OCI-LY7 (cell line): Measurements from ENCODE around the gene RNF5. TPM values are rescaled to one million over a fixed set of nuclear protein-coding genes. Genes with fewer than 3 reads are reported as not detected.

Experiments used
- BruUV-seq: library from RNA; stranded (reverse); fragments of 400-500 nt; replicated peaks from 2 replicates; lab custom pipeline; 2021; lab: Mats Ljungman, UMichigan
- CTCF ChIA-PET: fragments of 300-600 bp; sonication (Branson Sonifier 250); formaldehyde crosslinking; loops from one replicate; lab custom pipeline; 2022; ENCODE audit warnings: antibody characterized with exemption; ENCODE audit not compliant: unreplicated experiment; lab: Charles Lee
- POLR2A ChIA-PET: fragments of 300-600 bp; sonication (Branson Sonifier 250); formaldehyde crosslinking; loops from one replicate; lab custom pipeline; 2022; ENCODE audit warnings: antibody characterized with exemption; lab: Charles Lee
- DNase-seq: peaks from one replicate; pipeline ENCODE4 v3.0.0-alpha.2; 2015; ENCODE audit warnings: low spot score
- H2AFZ ChIP-seq: fragments of 200-600 bp; sonication (generic), shearing (Covaris generic); 2 replicates; pipeline ENCODE4 v1.6.1; 2014; ENCODE audit warnings: mild to moderate bottlenecking, antibody characterized with exemption, low read length, moderate library complexity
- H3K27ac ChIP-seq: fragments of 200-600 bp; sonication (generic); 2 replicates; pipeline ENCODE4 v1.5.1; 2014; ENCODE audit warnings: mixed run types, low read depth, mild to moderate bottlenecking, moderate library complexity, low read length, inconsistent platforms; ENCODE audit not compliant: poor library complexity, severe bottlenecking
- H3K36me3 ChIP-seq: fragments of 200-600 bp; sonication (generic); 2 replicates; pipeline ENCODE4 v1.6.1; 2014; ENCODE audit warnings: mild to moderate bottlenecking, antibody characterized with exemption, low read length, moderate library complexity, mixed read lengths; ENCODE audit not compliant: insufficient read depth
- H3K4me1 ChIP-seq: fragments of 200-600 bp; sonication (generic); 2 replicates; pipeline ENCODE4 v1.5.1; 2014; ENCODE audit warnings: mild to moderate bottlenecking, low read length; ENCODE audit not compliant: insufficient read depth, poor library complexity, severe bottlenecking
- H3K4me2 ChIP-seq: fragments of 200-600 bp; sonication (generic); 2 replicates; pipeline ENCODE4 v1.6.1; 2014; ENCODE audit warnings: mild to moderate bottlenecking, low read length
- H3K4me3 ChIP-seq: fragments of 200-600 bp; sonication (generic); 2 replicates; pipeline ENCODE4 v1.5.1; 2014; ENCODE audit warnings: mild to moderate bottlenecking, low read depth, low read length; ENCODE audit not compliant: poor library complexity, severe bottlenecking
- H3K79me2 ChIP-seq: fragments of 200-600 bp; sonication (generic); 2 replicates; pipeline ENCODE4 v1.6.1; 2016; ENCODE audit warnings: low read depth, mild to moderate bottlenecking, low read length, moderate library complexity, mixed read lengths; ENCODE audit not compliant: insufficient read depth
- H3K9me2 ChIP-seq: fragments of 200-600 bp; sonication (generic); 2 replicates; pipeline ENCODE4 v1.6.1; 2016; ENCODE audit warnings: mild to moderate bottlenecking, low read length, mixed read lengths; ENCODE audit not compliant: insufficient read depth
- H3K9me3 ChIP-seq: fragments of 200-600 bp; sonication (generic); 2 replicates; pipeline ENCODE4 v1.6.1; 2014; ENCODE audit warnings: mild to moderate bottlenecking, mixed run types, low read length, mixed read lengths
- H4K20me1 ChIP-seq: fragments of 200-600 bp; sonication (generic); 2 replicates; pipeline ENCODE4 v1.6.1; 2014; ENCODE audit warnings: mild to moderate bottlenecking, antibody characterized with exemption, low read length, moderate library complexity, mixed read lengths; ENCODE audit not compliant: insufficient read depth
- CTCF ChIP-seq: fragments of 200-600 bp; sonication (generic); conservative IDR thresholded peaks from 2 replicates; pipeline ENCODE4 v1.5.1; 2014; ENCODE audit warnings: mild to moderate bottlenecking, antibody characterized with exemption, low read length, moderate library complexity, mixed read lengths
- EZH2phosphoT487 ChIP-seq: fragments of 200-600 bp; sonication (generic); IDR thresholded peaks from 2 replicates; pipeline ENCODE4 v1.6.1; 2018; ENCODE audit warnings: low read depth, borderline replicate concordance, mild to moderate bottlenecking, mixed run types, antibody characterized with exemption, low read length, moderate library complexity, mixed read lengths
- intact Hi-C: fragments of 100-400 bp; cut with micrococcal nuclease; formaldehyde crosslinking; loops from one replicate; pipeline ENCODE4 v1.10.0; 2022; ENCODE audit not compliant: unreplicated experiment
- total RNA-seq, 2 experiments: library from RNA; depleted of rRNA in 1 of 2; stranded (reverse); fragments of >200 nt in 1 of 2; shearing (Covaris generic) in 1 of 2; gene quantifications; 2 replicates each; pipeline ENCODE4 v1.2.3, GENCODE V29; 2014 to 2022

The RNF5 gene
- total RNA-seq, 2 experiments from 2014 or later, result 50.6 to 59.9 TPM

GRCh38 chr6:32133786-32134185 lies 44.4 kb upstream of the RNF5 start:
- CTCF ChIA-PET, result no interaction called here
- H2AFZ ChIP-seq, result no peak overlapping the region
- intact Hi-C loops, result no loop called here

GRCh38 chr6:32137454-32137853 lies 40.8 kb upstream of the RNF5 start:
- Histone ChIP-seq H3K36me3 (no peaks in the 10 kb centered on the region), H3K4me1 (no peaks in the 10 kb centered on the region), H3K79me2 (no peaks in the 10 kb centered on the region), H4K20me1 (no peaks in the 10 kb centered on the region), H3K9me2 (no peaks in the 10 kb centered on the region), H2AFZ (no peak overlapping the region), H3K4me3 (no peak overlapping the region), H3K9me3 (no peaks in the 10 kb centered on the region), H3K27ac (no peak overlapping the region), H3K4me2 (no peak overlapping the region)
- CTCF ChIA-PET, result no interaction called here
- DNase-seq, result no peak
- no TSS peak for BruUV-seq
- intact Hi-C loops, result no loop called here
- POLR2A ChIA-PET, result no interaction called here
- TF ChIP-seq CTCF (no peak), EZH2phosphoT487 (no peak)

More at GRCh38 chr6:32133786-32134185, 44.4 kb upstream of the RNF5 start:
- Histone ChIP-seq H3K4me2 (no peak overlapping the region), H3K9me2 (no peaks in the 10 kb centered on the region), H3K79me2 (peaks cover 11% of the 10 kb centered on the region; the same call in 1 of the 2 replicates), H4K20me1 (no peaks in the 10 kb centered on the region), H3K4me3 (no peak overlapping the region), H3K27ac (no peak overlapping the region), H3K36me3 (no peaks in the 10 kb centered on the region), H3K9me3 (no peaks in the 10 kb centered on the region), H3K4me1 (peaks cover 14% of the 10 kb centered on the region)
- no peak for DNase-seq
- BruUV-seq, result no TSS peak
- POLR2A ChIA-PET, result no interaction called here
- TF ChIP-seq EZH2phosphoT487 (no peak), CTCF (no peak)

GRCh38 chr6:32139590-32139989 lies 38.6 kb upstream of the RNF5 start:
- no peaks in the 10 kb centered on the region for H3K36me3 ChIP-seq
- intact Hi-C loops, result no loop called here
- no peak overlapping the region for H3K4me2 ChIP-seq
- CTCF ChIA-PET, result no interaction called here
- no peaks in the 10 kb centered on the region for H3K4me1 ChIP-seq
- no peaks in the 10 kb centered on the region for H4K20me1 ChIP-seq
- no peaks in the 10 kb centered on the region for H3K9me2 ChIP-seq
- TF ChIP-seq CTCF, result no peak
- no peak for TF ChIP-seq EZH2phosphoT487
- H3K79me2 ChIP-seq, result no peaks in the 10 kb centered on the region
- no TSS peak for BruUV-seq
- H3K27ac ChIP-seq, result no peak overlapping the region
- POLR2A ChIA-PET, result interaction anchor here (0.5 kb wide), 1 partner anchor 20 kb away, joined by 3 read pairs; no protein-coding TSS in a partner anchor
- no peak overlapping the region for H3K4me3 ChIP-seq
- no peak for DNase-seq
- H3K9me3 ChIP-seq, result no peaks in the 10 kb centered on the region
- no peak overlapping the region for H2AFZ ChIP-seq
